Gastrocnemius medialis (tissue), 4 donors: ENCODE measurements around the gene ENOX1. TPM values are rescaled to one million over a fixed set of nuclear protein-coding genes. Genes with fewer than 3 reads are reported as not detected.

Source experiments
- ATAC-seq, 2 donors: fragments of 150-250 bp; one replicate each; pipeline ENCODE4 v1.9.1; 2016
- DNase-seq, 2 donors: peaks; one replicate each; pipeline ENCODE4 v3.0.0-alpha.2; 2019
- H3K27ac ChIP-seq, 4 donors: fragments of 200-600 bp; sonication (generic); 1 replicate in 1 of 4; 2 replicates in 3 of 4; pipeline ENCODE4 v1.5.1; 2016 to 2018; ENCODE audit warnings: mild to moderate bottlenecking in 2 of 4, moderate library complexity in 1 of 4
- H3K27me3 ChIP-seq, 3 donors: fragments of 200-600 bp; sonication (generic) in 2 of 3; 1 replicate in 1 of 3; 2 replicates in 2 of 3; pipeline versions ENCODE4 v1.5.1 to v1.6.0; 2016 to 2019; ENCODE audit warnings: mild to moderate bottlenecking in 1 of 3, moderate library complexity in 1 of 3
- H3K36me3 ChIP-seq, 2 donors: fragments of 200-600 bp; sonication (generic) in 1 of 2; one replicate each; pipeline ENCODE4 v1.5.1; 2017 to 2018
- H3K4me1 ChIP-seq, 2 donors: fragments of 200-600 bp; sonication (generic) in 1 of 2; one replicate each; pipeline ENCODE4 v1.5.1; 2016 to 2017; ENCODE audit warnings: mild to moderate bottlenecking in 2 of 2
- H3K4me3 ChIP-seq, 4 donors: fragments of 200-600 bp; sonication (generic) in 3 of 4; 1 replicate in 1 of 4; 2 replicates in 3 of 4; pipeline ENCODE4 v1.5.1; 2016 to 2019; ENCODE audit warnings: mild to moderate bottlenecking in 2 of 4
- H3K9me3 ChIP-seq, 3 donors: fragments of 200-600 bp; sonication (generic) in 2 of 3; 1 replicate in 1 of 3; 2 replicates in 2 of 3; pipeline ENCODE4 v1.5.1; 2016 to 2019
- POLR2A ChIP-seq, 2 donors: fragments of 450-650 bp; IDR thresholded peaks; one replicate each; pipeline ENCODE4 v1.6.1; 2017; ENCODE audit warnings: antibody characterized with exemption in 2 of 2, mild to moderate bottlenecking in 2 of 2, moderate library complexity in 2 of 2
- in situ Hi-C, 4 donors: fragments of 200-750 bp; cut with MboI; loops; one replicate each; pipeline versions ENCODE4 v1.15.0 to v1.8.0; 2017; ENCODE audit warnings: low sequenced_read_pairs in 4 of 4
- intact Hi-C: fragments of 100-400 bp; cut with DNase I; formaldehyde crosslinking; loops from one replicate; pipeline ENCODE4 v1.15.1; 2023; ENCODE audit warnings: low total_unique reads
- total RNA-seq, 4 donors: library from RNA; depleted of rRNA; stranded (reverse); fragments of >200 nt; gene quantifications; one replicate each; pipeline versions ENCODE4 v1.1.0 to v1.2.3, GENCODE V29; 2016
- TF ChIP-seq, protein P1 (sequence below), 5 experiments: fragments of 450-650 bp in 3 of 5; fragments of 200-600 bp in 2 of 5; sonication (generic) in 2 of 5; IDR thresholded peaks in 4 of 5; conservative IDR thresholded peaks in 1 of 5; 1 replicate in 4 of 5; 2 replicates in 1 of 5; pipeline ENCODE4 v1.5.1; 2016 to 2019; ENCODE audit warnings: antibody characterized with exemption in 5 of 5, mild to moderate bottlenecking in 3 of 5, moderate library complexity in 3 of 5

ENOX1 gene
- total RNA-seq, 4 donors from 2014 or later: 0.46 to 3.5 (median 1.8) TPM

DNA sequence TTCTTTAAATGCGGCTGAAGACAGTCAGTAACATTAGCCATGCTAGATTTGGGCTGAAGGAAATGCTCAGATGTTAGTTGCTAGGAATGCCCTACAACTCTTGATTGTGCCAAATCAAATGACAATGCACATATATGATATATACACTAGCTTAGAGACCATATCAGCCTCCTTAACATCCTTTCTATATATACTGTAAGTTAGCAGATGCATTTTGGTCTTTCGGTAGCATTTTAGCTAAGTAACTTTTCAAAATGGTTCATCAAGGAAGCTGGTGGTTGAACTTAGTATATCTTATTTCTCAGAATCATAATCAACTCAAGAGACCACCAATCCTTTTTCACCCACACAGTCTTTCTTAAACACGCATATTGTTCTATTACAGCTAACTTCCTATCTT is 14.1 kb upstream of the ENOX1 start:
- ATAC-seq (no peak), DNase-seq (no peak)
- no peaks in the 10 kb centered on the region for H3K4me1 ChIP-seq
- no peaks in the 10 kb centered on the region for H3K36me3 ChIP-seq
- in situ Hi-C loops (loop anchor here (10.0 to 25.0 kb wide), 6 partner anchors 496 to 1214 kb away; no protein-coding TSS in a partner anchor), intact Hi-C loops (loop anchor here (5.0 to 10.0 kb wide), 2 partner anchors 604 to 1206 kb away; no protein-coding TSS in a partner anchor)
- H3K9me3 ChIP-seq: no peaks in the 10 kb centered on the region
- H3K27me3 ChIP-seq: no peaks in the 10 kb centered on the region
- TF ChIP-seq, protein P1, sequence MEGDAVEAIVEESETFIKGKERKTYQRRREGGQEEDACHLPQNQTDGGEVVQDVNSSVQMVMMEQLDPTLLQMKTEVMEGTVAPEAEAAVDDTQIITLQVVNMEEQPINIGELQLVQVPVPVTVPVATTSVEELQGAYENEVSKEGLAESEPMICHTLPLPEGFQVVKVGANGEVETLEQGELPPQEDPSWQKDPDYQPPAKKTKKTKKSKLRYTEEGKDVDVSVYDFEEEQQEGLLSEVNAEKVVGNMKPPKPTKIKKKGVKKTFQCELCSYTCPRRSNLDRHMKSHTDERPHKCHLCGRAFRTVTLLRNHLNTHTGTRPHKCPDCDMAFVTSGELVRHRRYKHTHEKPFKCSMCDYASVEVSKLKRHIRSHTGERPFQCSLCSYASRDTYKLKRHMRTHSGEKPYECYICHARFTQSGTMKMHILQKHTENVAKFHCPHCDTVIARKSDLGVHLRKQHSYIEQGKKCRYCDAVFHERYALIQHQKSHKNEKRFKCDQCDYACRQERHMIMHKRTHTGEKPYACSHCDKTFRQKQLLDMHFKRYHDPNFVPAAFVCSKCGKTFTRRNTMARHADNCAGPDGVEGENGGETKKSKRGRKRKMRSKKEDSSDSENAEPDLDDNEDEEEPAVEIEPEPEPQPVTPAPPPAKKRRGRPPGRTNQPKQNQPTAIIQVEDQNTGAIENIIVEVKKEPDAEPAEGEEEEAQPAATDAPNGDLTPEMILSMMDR (IDR thresholded peaks at IDR 0.05 in 4 of 5, conservative IDR thresholded peaks at IDR 0.05 in 1 of 5): no peak
- TF ChIP-seq POLR2A (IDR thresholded peaks at IDR 0.05): no peak
- no peak overlapping the region for H3K27ac ChIP-seq
- H3K4me3 ChIP-seq: no peak overlapping the region

DNA sequence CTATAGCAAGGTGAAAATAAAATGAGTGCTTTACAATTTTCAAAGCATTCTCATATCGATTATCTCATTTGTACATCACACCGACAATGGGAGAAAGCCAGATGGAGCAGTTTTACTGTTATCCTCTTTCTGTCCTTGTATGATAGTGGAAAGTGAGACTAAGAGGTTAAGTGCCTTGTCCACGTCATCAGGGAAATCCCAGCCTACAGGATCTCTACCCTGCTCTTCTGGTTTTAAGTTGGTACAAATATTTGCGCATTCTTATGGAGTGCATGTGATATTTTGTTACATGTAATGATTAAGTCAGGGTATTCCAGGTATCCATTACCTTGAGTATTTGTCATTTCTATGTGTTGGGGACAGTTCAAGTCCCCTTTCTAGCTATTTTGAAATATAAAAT is 12.4 kb upstream of the ENOX1 start:
- Histone ChIP-seq H3K4me3 (no peak overlapping the region), H3K4me1 (no peaks in the 10 kb centered on the region), H3K27ac (no peak overlapping the region), H3K9me3 (no peaks in the 10 kb centered on the region), H3K27me3 (no peaks in the 10 kb centered on the region), H3K36me3 (no peaks in the 10 kb centered on the region)
- in situ Hi-C loops (loop anchor here in 1 of 4 donors (25.0 kb wide), 1 partner anchor 487 kb away; no protein-coding TSS in a partner anchor), intact Hi-C loops (no loop called here)
- TF ChIP-seq, protein P1 (IDR thresholded peaks at IDR 0.05 in 4 of 5, conservative IDR thresholded peaks at IDR 0.05 in 1 of 5): no peak
- no peak for TF ChIP-seq POLR2A (IDR thresholded peaks at IDR 0.05)
- no peak for ATAC-seq
- DNase-seq: no peak

DNA sequence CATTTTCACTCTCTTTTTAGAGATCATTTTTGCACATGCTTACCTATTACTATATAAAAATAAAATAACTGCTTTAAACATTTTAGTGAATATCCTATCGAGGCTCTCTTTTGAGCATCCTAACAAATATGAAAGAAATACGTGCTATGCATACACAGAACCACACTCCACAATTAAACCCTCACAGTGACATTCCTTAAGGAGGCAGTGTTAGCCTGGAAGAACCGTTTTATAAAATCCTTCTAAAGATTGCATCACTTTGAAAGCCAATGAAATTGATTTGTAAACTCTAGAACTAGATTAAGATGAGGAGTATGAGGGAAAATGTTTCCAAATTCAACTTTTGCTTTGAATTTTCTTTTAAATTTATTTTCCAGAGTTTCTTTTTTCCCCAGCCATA is 11.1 kb upstream of the ENOX1 start:
- H3K4me1 ChIP-seq: no peaks in the 10 kb centered on the region
- in situ Hi-C loops (loop anchor here in 1 of 4 donors (25.0 kb wide), 1 partner anchor 486 kb away; no protein-coding TSS in a partner anchor), intact Hi-C loops (no loop called here)
- no peaks in the 10 kb centered on the region for H3K36me3 ChIP-seq
- no peaks in the 10 kb centered on the region for H3K27me3 ChIP-seq
- TF ChIP-seq, protein P1 (IDR thresholded peaks at IDR 0.05 in 4 of 5, conservative IDR thresholded peaks at IDR 0.05 in 1 of 5): no peak
- no peak for TF ChIP-seq POLR2A (IDR thresholded peaks at IDR 0.05)
- no peak overlapping the region for H3K4me3 ChIP-seq
- no peak overlapping the region for H3K27ac ChIP-seq
- H3K9me3 ChIP-seq: no peaks in the 10 kb centered on the region
- DNase-seq (no peak), ATAC-seq (no peak)

DNA sequence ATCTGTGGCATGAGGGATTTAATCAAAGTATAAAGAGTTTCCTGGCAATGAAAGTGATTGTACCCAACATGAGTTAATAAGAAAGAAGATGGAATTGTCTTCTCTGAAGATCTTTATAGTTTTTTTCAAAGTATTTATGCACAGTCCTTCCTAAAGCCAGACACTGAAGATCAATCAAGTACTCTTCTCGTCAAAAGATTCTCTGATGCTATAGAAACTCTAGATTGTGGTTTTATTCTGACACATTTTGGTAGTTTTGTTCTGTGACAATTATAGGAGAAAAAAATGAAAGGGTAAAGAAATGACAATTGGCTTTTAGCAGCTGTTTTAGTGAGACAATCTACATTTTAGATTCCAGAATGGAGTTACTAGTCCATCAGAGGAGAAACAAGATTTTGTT is 10.4 kb upstream of the ENOX1 start:
- Histone ChIP-seq H3K4me3 (no peak overlapping the region), H3K27me3 (no peaks in the 10 kb centered on the region), H3K36me3 (no peaks in the 10 kb centered on the region), H3K9me3 (no peaks in the 10 kb centered on the region), H3K27ac (no peak overlapping the region), H3K4me1 (no peaks in the 10 kb centered on the region)
- DNase-seq (no peak), ATAC-seq (no peak)
- intact Hi-C loops: no loop called here
- TF ChIP-seq, protein P1 (IDR thresholded peaks at IDR 0.05 in 4 of 5, conservative IDR thresholded peaks at IDR 0.05 in 1 of 5): no peak
- TF ChIP-seq POLR2A (IDR thresholded peaks at IDR 0.05): no peak
- in situ Hi-C loops: loop anchor here in 1 of 4 donors (25.0 kb wide), 1 partner anchor 485 kb away; no protein-coding TSS in a partner anchor

DNA sequence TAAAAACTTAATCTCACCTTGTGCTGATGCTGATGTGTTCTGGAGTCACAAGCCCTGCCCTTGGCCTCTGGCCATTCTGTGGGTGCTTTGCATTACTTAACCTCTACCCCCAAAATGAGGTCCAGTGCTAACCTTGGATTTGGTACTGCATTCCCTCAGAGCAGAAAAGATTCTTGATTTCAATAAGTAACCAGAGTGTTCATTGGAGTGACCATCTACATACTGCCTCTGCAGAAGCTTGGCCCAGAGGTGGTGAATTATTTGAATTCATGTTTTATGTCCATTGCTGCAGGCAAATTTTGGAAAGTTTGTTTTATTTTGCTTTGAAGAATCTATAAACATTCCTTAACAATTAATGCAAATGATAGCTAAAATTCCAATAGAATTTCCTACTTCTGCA is 7.6 kb upstream of the ENOX1 start:
- no peaks in the 10 kb centered on the region for H3K36me3 ChIP-seq
- ATAC-seq: no peak
- intact Hi-C loops (no loop called here), in situ Hi-C loops (loop anchor here in 1 of 4 donors (25.0 kb wide), 1 partner anchor 482 kb away; no protein-coding TSS in a partner anchor)
- no peak overlapping the region for H3K27ac ChIP-seq
- H3K4me3 ChIP-seq: no peak overlapping the region
- TF ChIP-seq, protein P1 (IDR thresholded peaks at IDR 0.05 in 4 of 5, conservative IDR thresholded peaks at IDR 0.05 in 1 of 5): no peak
- TF ChIP-seq POLR2A (IDR thresholded peaks at IDR 0.05): no peak
- H3K4me1 ChIP-seq: no peaks in the 10 kb centered on the region
- H3K9me3 ChIP-seq: no peaks in the 10 kb centered on the region
- DNase-seq: no peak
- no peaks in the 10 kb centered on the region for H3K27me3 ChIP-seq
